HG03108 (cell line): ENCODE measurements around the gene SIAH1.
"Not testable (repeated sequence)": the region's sequence is repeated elsewhere in the genome, so short reads cannot be mapped to it uniquely, and the experiment has no call there.

Experiments used
- ATAC-seq: cut with Tn5 transposase; IDR thresholded peaks from one replicate; pipeline ENCODE4 v1.9.1; 2021; ENCODE audit warnings: moderate library complexity; ENCODE audit not compliant: unreplicated experiment

SIAH1 gene

DNA sequence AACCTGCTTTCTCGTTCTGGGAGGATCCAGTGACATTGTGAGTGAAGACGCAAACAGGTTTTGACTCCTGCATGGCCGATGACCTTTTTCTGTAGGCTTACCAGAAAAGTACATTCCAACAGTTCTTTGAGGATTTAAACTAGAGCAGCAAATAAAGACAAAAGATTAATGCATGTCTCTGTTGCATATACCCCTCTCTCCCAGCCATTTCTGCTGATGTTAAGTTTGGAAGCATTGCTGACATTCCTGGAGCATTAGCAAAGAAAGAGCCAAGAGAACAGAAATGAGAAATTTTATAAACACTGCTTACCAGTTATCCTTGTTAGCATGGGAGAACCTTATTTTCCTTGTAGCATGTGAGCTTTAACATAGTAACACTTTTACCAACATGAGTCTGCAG lies 49.3 kb downstream of the SIAH1 start:
- ATAC-seq: no peak

DNA sequence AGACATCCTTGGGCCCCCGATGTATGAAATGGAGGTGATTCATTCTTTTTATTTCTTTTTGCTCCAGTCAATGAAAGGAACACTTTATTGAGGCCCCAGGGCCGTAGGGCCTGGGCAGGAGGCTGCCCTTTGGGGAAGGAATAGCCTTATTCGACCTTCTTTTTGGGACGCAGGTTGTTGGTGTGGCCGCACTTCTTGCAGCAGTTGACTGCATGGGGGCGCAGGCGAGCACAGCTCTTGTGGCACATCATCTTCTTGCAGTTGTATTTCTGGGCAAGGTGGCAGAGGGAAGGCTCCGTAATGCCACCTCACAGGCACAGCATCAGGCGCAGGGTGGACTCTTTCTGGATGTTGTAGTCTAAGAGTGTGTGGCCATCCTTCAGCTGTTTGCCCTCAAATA lies 50.9 kb downstream of the SIAH1 start:
- no peak for ATAC-seq

DNA sequence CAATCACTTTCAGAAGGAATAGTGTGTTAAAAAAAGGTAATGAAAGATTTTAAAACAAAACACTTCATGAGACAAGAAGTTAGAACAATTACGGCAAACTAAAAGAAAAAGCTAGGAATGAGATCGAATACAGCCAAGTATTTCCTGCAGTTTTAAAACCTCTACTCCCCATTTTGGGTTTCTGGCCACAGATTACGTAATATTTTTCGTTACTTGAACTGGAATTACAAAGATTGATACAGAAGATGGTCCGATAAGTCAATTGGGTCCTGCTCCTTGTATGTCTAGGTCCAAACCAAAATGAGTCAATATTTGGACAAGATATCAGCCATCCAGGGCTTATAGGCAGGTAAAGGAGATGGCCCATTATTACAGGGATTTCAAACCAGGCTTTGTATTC lies 52.2 kb downstream of the SIAH1 start:
- no peak for ATAC-seq

- no peak for ATAC-seq
These were observed 54.4 kb downstream of the SIAH1 start for GRCh38 chr16:48330841-48331192.

- no peak for ATAC-seq
These were observed 54.9 kb downstream of the SIAH1 start for GRCh38 chr16:48330189-48330840.

GRCh38 chr16:48329138-48329537 lies 56.1 kb downstream of the SIAH1 start:
- no peak for ATAC-seq

DNA sequence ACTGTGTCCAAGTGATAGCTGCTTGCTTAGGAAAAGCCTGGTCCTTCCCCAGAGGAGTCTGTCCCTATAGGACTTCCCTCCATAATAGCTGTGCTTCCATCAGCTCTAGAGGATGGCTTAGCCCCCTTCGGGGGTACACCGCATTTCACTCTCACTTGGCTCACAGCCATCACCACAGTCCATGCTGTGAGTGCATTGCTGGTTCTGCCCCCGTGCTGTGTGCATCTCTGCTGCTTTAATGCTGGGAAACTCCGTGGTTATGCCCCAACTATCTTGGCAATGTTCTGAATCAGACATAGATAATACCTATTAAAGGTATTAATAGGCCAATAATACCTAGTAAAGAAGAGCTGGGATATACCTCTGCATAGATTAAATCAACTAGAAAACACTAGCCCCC lies 58.3 kb downstream of the SIAH1 start:
- ATAC-seq: no peak

DNA sequence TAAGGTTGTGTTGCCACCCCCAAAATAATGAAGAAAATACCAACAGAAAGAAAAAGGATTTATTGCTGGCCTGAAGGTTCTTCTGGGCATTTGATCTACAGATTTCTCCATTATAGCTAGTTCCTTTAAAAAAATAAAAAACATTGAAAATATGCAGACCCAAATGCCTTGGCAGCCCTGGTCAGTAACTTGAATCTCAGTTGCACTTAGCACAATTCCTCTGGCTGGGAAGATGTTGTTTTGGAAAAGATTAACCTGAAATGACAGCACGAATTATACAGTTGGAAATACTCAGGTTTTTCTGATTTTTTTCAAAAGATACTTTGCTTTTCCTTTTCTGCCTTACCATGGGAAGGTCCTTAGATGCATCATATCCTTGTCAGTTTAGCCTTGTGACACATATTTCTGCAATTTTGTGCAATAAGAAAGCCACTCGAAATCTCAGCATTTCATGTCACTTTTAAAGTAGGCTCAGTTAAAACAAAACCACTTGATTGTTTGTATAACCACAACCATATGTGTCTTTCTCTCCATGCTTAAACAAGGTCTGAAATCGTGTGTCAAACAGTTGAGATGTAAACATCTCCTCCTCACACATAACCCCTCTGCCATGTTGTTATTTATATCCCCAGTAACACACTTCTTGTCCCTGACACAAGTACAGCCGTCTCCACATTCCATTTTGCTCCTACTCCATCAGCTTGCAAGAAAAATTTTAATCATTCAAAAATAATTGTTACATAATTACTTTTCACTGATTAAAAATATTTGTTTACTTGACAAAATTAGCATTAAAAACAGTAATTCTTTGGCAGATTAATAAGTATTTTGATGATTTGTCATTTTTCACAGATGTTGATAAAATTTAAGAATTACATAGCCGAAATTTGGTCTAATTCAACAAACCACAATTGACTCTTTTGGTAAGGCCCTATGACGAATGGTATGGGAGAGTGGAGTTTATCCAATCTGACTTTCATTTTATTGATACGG lies 61.1 kb downstream of the SIAH1 start:
- no peak for ATAC-seq

DNA sequence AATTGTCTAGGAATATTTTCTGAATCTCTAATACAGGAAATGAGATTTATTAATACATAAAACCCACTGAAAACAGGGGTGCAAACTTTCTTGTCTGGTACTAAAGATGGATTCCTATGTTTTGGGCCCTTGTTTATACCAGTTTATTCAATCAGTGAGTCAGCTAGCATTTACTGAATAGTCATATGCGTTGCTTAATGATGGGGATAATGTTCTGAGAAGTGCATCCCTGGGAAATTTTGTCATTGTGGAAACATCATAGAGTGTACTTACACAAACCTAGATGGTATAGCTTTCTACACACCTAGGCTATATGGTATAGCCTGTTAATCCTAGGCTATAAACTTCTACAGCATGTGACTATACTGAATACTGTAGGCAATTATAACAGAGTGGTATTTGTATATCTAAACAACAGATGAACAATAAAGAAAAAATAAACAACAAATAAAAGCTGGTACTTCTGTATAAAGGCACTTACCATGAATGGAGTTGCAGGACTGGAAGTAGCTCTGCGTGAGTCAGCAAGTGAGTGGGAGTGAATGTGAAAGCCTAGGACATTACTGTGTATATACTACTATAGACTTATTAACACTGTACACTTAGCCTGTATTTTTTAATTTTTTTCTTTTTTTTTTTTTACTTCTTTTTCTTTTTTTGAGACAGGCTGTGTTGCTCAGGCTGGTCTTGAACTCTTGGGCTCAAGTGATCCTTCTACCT lies 63.7 kb downstream of the SIAH1 start:
- ATAC-seq: no peak

- ATAC-seq: no peak
These were observed 66.6 kb downstream of the SIAH1 start for GRCh38 chr16:48318630-48319029.

- ATAC-seq: no peak
These were observed 67.4 kb downstream of the SIAH1 start for GRCh38 chr16:48317614-48318315.

GRCh38 chr16:48317026-48317425 lies 68.2 kb downstream of the SIAH1 start:
- no peak for ATAC-seq

DNA sequence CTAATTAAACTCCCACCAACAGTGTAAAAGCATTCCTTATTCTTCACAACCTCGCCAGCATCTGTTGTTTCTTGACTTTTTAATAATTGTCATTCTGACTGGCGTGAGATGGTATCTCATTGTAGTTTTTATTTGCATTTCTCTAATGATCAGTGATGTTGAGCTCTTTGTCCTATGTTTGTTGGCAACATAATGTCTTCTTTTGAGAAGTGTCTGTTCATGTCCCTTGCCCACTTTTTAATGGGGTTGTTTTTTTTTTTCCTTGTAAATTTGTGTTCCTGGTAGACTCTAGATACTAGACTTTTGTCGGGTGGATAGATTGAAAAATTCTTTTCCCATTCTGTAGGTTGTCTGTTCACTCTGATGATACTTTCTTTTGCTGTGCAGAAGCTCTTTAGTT lies 71.3 kb downstream of the SIAH1 start:
- ATAC-seq: not testable (repeated sequence)

DNA sequence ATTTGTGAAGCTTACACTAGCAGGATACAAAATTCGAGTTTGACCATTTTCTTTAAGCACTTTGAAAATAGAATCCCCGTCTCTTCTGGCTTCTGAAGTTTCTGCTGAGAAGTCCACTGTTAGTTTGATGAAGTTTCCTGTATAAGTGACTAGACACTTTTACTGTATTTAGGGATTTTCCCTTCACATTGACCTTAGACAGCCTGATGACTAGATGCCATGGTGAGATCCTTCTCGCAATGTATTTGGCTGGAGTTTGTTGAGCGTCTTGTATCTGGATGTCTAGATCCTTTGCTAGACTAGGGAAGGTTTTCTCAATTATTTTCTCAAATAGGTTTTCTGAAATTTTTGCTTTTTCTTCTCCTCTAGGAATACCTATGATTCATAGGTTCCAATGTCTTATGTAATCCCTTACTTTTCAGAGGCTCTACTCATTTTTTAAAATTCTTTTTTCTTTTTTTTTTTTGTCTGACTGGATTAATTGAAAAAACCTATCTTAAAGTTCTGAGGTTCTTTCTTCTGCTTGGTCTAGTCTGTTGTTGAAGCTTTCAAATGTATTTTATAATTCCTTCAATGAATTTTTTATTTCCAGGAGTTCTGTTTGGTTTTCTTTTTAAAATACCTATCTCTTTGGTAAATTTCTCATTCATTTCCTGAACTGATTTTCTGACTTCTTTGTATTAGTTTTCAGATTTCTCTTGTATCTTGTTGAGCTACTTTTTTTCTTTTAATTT lies 74.1 kb downstream of the SIAH1 start:
- no peak for ATAC-seq
